ENCODE results near the gene AP4S1.

AP4S1 gene

DNA sequence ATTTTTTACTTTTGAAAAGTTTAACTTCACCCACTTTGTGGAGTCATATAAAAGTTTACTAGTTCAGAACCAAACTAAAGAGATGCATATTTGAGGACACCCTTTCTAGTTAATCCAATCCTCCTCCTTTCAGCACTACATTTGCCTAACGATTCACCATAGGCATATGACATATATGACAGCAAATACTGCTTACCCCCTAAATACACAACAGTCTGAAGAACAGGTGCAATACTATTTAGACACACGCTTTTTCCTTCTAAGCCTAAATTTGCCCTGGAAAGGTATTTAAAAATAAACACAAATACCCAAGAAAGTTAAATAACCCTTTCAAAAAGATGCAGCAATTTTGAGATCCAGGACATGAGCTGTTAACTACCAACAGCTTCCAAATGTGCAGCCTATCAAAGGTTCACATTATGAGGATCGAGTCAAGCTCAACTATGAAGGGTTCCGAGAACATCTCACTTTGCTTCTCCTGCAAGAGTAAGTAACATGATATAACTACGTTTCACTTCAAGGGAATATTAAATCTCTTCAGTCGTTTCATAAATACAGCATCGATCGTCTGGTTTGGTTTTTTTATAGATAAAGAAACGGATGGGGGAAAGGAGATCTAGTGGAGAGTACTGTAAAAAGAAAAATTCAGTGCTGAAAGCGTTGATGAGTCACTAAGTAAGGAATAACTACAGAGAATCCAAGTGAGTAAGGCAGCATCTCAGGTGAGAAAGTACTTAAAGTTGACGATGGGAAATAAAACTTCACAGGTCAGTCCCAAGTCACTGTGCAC, 677 bp upstream of the AP4S1 start:
- H3K4me3 ChIP-seq (ENCODE audit: low read depth in 1 of 2, low read length in 2 of 2) = peak overlapping the region; percentile 95 to 96
- H3K9ac ChIP-seq (ENCODE audit: low read depth in 1 of 2, low read length in 2 of 2) = peak overlapping the region; percentile 92 to 97
- no peaks in the 10 kb centered on the region for H3K27me3 ChIP-seq (ENCODE audit: control insufficient read depth in 1 of 2, insufficient read depth in 2 of 2, low read length in 2 of 2)
- peaks cover 10 to 17% of the 10 kb centered on the region in 2 donors for H3K4me1 ChIP-seq (ENCODE audit: control insufficient read depth in 1 of 2, insufficient read depth in 2 of 2, low read length in 2 of 2)
- H3K36me3 ChIP-seq (ENCODE audit: control insufficient read depth in 1 of 2, insufficient read depth in 2 of 2, low read length in 2 of 2) = peaks cover 0 to 7% of the 10 kb centered on the region in 2 donors
- H3K9me3 ChIP-seq (ENCODE audit: control insufficient read depth in 1 of 2, low read length in 2 of 2) = no peaks in the 10 kb centered on the region
- H3K27ac ChIP-seq (ENCODE audit: low read depth, low read length) = peak overlapping the region; percentile 96

DNA sequence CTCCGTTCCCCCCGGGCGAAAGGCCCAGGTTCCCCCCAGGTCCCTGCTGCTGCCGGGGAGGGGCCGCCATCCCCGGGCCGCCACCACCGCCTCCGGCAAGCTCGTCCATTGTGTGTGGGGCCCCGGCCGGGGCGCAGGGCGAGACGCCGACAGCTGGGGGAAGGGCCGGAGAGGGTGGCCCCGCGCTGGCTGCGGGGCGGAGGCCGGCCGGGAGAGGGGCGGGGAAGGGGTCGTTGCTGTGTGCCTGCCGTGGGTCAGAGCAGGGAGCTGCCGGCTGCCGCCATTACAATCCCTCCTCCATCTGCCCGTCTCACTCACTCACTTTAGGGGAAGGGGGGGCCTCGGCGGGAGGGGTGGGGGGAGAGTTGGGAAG, 614 bp downstream of the AP4S1 start, which contains the start of gene STRN3:
TSS of gene STRN3 (minus strand) at position 303 of the 373 bp plus-strand sequence. CDS start at position 109, 194 bp downstream.
- H3K4me1 ChIP-seq (ENCODE audit: control insufficient read depth in 1 of 2, insufficient read depth in 2 of 2, low read length in 2 of 2) = peaks cover 10 to 17% of the 10 kb centered on the region in 2 donors
- H3K9me3 ChIP-seq (ENCODE audit: control insufficient read depth in 1 of 2, low read length in 2 of 2) = no peaks in the 10 kb centered on the region
- no peaks in the 10 kb centered on the region for H3K27me3 ChIP-seq (ENCODE audit: control insufficient read depth in 1 of 2, insufficient read depth in 2 of 2, low read length in 2 of 2)
- peak within 1 kb of the TSS; percentile 96 for H3K27ac ChIP-seq (ENCODE audit: low read depth, low read length)
- H3K9ac ChIP-seq (ENCODE audit: low read depth in 1 of 2, low read length in 2 of 2) = peak within 1 kb of the TSS; percentile 95 to 97
- H3K4me3 ChIP-seq (ENCODE audit: low read depth in 1 of 2, low read length in 2 of 2) = peak within 1 kb of the TSS; percentile 95 to 96
- no peaks in the 10 kb centered on the region for H3K36me3 ChIP-seq (ENCODE audit: control insufficient read depth in 1 of 2, insufficient read depth in 2 of 2, low read length in 2 of 2)

DNA sequence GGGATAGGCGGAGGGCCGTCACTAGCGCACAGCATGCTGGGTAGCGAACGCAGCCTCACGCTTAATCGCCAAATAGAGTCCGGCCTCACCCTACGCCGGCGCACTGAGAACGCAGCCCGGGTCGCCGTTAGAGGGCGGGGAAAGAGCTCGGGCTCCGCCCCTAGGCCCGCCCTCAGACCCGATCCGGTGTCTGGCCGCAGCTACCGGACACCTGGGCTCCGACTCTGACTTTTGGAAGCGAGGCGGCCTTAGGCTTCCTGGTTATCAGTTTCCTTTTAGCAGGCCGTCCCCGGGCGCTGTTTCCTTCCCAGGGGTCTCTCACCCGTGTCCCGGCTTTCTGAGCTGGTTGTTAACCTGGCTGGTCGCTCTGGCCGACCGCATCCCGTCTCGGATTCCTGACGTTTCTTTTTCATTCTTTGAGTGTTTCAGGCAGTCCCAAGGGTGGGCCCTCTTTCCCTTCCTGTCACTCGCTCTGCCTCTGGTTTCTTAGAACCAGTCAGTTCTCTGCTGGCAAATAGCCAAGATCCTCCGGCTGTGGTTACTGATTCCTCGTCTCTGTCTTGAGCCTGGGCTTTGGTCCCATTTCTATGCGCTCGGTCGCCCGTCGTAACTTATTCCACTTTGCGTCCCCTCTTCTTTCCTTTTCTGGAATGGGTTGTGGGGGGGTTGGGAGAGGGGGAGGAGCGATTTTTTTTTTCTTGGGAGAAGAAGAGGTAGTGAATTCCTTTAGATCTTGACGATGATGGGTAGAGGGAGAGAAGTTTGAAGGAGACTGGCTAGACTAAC, 1.2 kb downstream of the AP4S1 start:
- H3K4me1 ChIP-seq (ENCODE audit: control insufficient read depth in 1 of 2, insufficient read depth in 2 of 2, low read length in 2 of 2) = peaks cover 10 to 17% of the 10 kb centered on the region in 2 donors
- H3K36me3 ChIP-seq (ENCODE audit: control insufficient read depth in 1 of 2, insufficient read depth in 2 of 2, low read length in 2 of 2) = no peaks in the 10 kb centered on the region
- peak overlapping the region; percentile 95 to 96 for H3K4me3 ChIP-seq (ENCODE audit: low read depth in 1 of 2, low read length in 2 of 2)
- peak overlapping the region; percentile 95 to 97 for H3K9ac ChIP-seq (ENCODE audit: low read depth in 1 of 2, low read length in 2 of 2)
- H3K9me3 ChIP-seq (ENCODE audit: control insufficient read depth in 1 of 2, low read length in 2 of 2) = no peaks in the 10 kb centered on the region
- H3K27ac ChIP-seq (ENCODE audit: low read depth, low read length) = peak overlapping the region; percentile 96
- H3K27me3 ChIP-seq (ENCODE audit: control insufficient read depth in 1 of 2, insufficient read depth in 2 of 2, low read length in 2 of 2) = no peaks in the 10 kb centered on the region

DNA sequence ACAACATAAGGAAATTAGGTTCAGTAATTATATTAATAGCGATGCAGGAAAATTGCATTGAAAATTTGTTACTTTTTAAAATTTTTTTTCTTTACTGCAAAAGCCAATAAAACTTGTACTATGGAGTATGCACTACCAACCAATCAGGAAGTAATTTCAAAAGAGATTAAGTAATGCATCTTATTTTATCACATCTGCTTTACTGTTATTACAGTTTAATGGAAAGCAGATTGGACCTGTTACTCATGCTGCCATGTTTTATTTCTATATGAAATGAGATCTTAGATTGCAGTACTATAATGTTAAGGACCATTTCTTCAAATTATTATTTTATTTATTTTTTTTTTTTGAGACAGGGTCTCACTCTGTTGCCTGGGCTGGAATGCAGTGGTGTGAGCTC, 2.4 kb downstream of the AP4S1 start:
- no peaks in the 10 kb centered on the region for H3K27me3 ChIP-seq (ENCODE audit: control insufficient read depth in 1 of 2, insufficient read depth in 2 of 2, low read length in 2 of 2)
- H3K36me3 ChIP-seq (ENCODE audit: control insufficient read depth in 1 of 2, insufficient read depth in 2 of 2, low read length in 2 of 2) = no peaks in the 10 kb centered on the region
- H3K4me3 ChIP-seq (ENCODE audit: low read depth in 1 of 2, low read length in 2 of 2) = peak overlapping the region; percentile 95 to 96
- H3K27ac ChIP-seq (ENCODE audit: low read depth, low read length) = no peak overlapping the region
- no peaks in the 10 kb centered on the region for H3K9me3 ChIP-seq (ENCODE audit: control insufficient read depth in 1 of 2, low read length in 2 of 2)
- peak overlapping the region in 1 of 2 donors; percentile 88 for H3K9ac ChIP-seq (ENCODE audit: low read depth in 1 of 2, low read length in 2 of 2)
- H3K4me1 ChIP-seq (ENCODE audit: control insufficient read depth in 1 of 2, insufficient read depth in 2 of 2, low read length in 2 of 2) = peaks cover 10 to 17% of the 10 kb centered on the region in 2 donors

DNA sequence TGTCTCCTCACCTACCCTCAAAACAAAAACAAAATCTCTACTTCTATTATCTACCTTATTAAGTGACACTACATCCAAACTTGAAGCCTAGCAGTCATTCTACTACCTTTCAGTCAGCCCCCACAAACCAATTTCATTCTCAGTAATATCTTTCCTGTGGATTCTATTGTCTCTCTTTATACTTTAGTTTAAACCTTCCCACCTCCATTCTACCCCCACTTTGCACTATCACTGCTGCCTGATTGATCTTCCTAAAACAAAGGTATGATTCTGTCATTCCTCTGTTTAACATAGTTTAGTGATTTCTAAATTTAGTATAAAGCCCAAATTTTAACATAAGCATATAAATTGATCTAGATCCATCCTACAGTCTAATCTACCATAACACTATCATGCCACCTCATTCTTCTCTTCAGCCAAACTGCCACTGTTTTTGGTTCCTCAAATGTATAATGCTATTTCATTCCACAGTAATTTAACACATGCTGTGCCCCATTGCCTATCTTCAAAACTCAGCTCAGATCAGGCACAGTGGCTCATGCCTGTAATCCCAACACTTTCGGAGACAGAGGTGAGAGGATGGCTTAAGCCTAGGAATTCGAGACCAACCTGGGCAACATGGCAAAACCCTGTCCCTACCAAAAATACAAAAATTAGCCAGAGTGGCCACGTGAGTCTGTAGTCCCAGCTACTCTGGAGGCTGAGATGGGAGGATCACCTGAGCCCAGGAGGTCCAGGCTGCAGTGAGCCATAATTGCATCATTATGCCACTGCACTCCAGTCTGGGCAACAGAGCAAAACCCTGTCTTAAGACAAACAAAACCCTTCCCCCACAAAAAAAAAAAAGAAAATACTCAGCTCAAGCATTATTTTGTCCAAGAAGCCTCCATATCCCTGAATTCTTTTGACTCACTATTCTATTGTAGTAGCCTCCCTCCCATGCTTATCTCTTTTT, 3.8 kb downstream of the AP4S1 start:
- H3K27ac ChIP-seq (ENCODE audit: low read depth, low read length) = no peak overlapping the region
- H3K9me3 ChIP-seq (ENCODE audit: control insufficient read depth in 1 of 2, low read length in 2 of 2) = no peaks in the 10 kb centered on the region
- H3K36me3 ChIP-seq (ENCODE audit: control insufficient read depth in 1 of 2, insufficient read depth in 2 of 2, low read length in 2 of 2) = no peaks in the 10 kb centered on the region
- peaks cover 8 to 9% of the 10 kb centered on the region in 2 donors for H3K4me1 ChIP-seq (ENCODE audit: control insufficient read depth in 1 of 2, insufficient read depth in 2 of 2, low read length in 2 of 2)
- H3K27me3 ChIP-seq (ENCODE audit: control insufficient read depth in 1 of 2, insufficient read depth in 2 of 2, low read length in 2 of 2) = no peaks in the 10 kb centered on the region
- H3K4me3 ChIP-seq (ENCODE audit: low read depth in 1 of 2, low read length in 2 of 2) = no peak overlapping the region
- H3K9ac ChIP-seq (ENCODE audit: low read depth in 1 of 2, low read length in 2 of 2) = no peak overlapping the region

DNA sequence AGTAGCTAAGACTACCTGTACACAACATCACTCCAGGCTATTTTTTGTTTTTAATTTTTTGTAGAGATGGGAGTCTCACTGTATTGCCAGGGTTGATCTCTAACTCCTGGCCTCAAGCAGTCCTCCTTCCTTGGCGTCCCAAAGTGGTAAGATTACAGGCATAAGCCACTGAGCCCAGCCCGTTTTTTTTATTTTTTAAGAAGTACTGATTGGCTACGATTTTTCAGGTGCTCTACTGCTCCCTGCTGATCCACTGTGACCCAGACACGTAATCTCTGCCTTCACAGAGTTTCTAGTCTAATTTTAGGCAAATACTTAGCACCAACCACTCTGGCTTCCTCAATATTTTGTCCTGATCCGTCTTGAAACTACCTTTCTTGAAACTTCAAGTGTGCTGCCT, 5.0 kb downstream of the AP4S1 start:
- Histone ChIP-seq H3K27ac (ENCODE audit: low read depth, low read length) (no peak overlapping the region), H3K36me3 (ENCODE audit: control insufficient read depth in 1 of 2, insufficient read depth in 2 of 2, low read length in 2 of 2) (no peaks in the 10 kb centered on the region), H3K27me3 (ENCODE audit: control insufficient read depth in 1 of 2, insufficient read depth in 2 of 2, low read length in 2 of 2) (no peaks in the 10 kb centered on the region), H3K4me3 (ENCODE audit: low read depth in 1 of 2, low read length in 2 of 2) (no peak overlapping the region), H3K9me3 (ENCODE audit: control insufficient read depth in 1 of 2, low read length in 2 of 2) (no peaks in the 10 kb centered on the region), H3K4me1 (ENCODE audit: control insufficient read depth in 1 of 2, insufficient read depth in 2 of 2, low read length in 2 of 2) (peaks cover 0 to 4% of the 10 kb centered on the region in 2 donors), H3K9ac (ENCODE audit: low read depth in 1 of 2, low read length in 2 of 2) (no peak overlapping the region)

DNA sequence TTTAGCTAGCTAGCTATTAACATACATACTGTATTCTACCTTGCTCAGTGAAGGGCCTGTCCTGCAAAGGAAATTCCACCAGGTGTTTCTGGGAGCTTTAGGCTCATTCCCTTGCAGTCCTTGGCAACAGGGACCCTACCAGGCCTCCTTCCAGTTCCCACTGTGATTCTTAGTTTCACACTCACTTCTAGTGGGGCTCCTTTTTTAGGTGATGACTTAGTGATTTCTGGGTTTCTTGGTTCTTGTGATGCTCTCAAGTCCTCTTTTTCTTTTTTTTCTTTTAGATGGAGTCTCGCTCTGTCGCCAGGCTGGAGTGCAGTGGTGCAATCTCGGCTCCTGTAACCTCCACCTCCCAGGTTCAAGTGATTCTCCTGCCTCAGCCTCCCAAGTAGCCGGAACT, 11.1 kb downstream of the AP4S1 start:
- Histone ChIP-seq H3K4me3 (ENCODE audit: low read depth in 1 of 2, low read length in 2 of 2) (no peak overlapping the region), H3K4me1 (ENCODE audit: control insufficient read depth in 1 of 2, insufficient read depth in 2 of 2, low read length in 2 of 2) (peaks cover 0 to 4% of the 10 kb centered on the region in 2 donors), H3K9ac (ENCODE audit: low read depth in 1 of 2, low read length in 2 of 2) (no peak overlapping the region), H3K27ac (ENCODE audit: low read depth, low read length) (no peak overlapping the region), H3K9me3 (ENCODE audit: control insufficient read depth in 1 of 2, low read length in 2 of 2) (no peaks in the 10 kb centered on the region), H3K27me3 (ENCODE audit: control insufficient read depth in 1 of 2, insufficient read depth in 2 of 2, low read length in 2 of 2) (no peaks in the 10 kb centered on the region), H3K36me3 (ENCODE audit: control insufficient read depth in 1 of 2, insufficient read depth in 2 of 2, low read length in 2 of 2) (no peaks in the 10 kb centered on the region)

DNA sequence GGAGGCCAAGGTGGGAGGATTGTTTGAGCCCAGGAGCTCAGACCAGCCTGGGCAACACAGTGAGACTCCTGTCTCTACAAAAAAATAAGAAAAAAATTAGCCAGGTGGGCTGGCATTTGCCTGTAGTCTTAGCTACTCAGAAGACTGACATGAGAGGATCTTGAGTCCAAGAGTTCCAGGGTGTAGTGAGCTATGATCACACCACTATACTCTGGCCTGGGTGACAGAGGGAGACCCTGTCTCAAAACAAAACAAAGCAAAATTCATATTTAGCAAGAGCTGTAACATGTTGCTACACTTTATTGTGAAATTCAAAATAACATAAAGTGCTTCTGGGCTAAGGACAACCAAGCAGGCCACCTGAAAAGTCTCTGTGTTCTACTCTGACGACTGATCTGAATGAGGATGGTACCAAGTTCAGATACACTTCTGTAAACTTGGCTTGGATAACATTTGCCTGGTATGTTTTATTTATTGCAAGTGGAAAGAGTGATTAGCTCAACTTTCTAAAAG, 12.3 kb downstream of the AP4S1 start:
- no peaks in the 10 kb centered on the region for H3K27me3 ChIP-seq (ENCODE audit: control insufficient read depth in 1 of 2, insufficient read depth in 2 of 2, low read length in 2 of 2)
- no peak overlapping the region for H3K9ac ChIP-seq (ENCODE audit: low read depth in 1 of 2, low read length in 2 of 2)
- H3K9me3 ChIP-seq (ENCODE audit: control insufficient read depth in 1 of 2, low read length in 2 of 2) = no peaks in the 10 kb centered on the region
- H3K36me3 ChIP-seq (ENCODE audit: control insufficient read depth in 1 of 2, insufficient read depth in 2 of 2, low read length in 2 of 2) = no peaks in the 10 kb centered on the region
- peaks cover 0 to 4% of the 10 kb centered on the region in 2 donors for H3K4me1 ChIP-seq (ENCODE audit: control insufficient read depth in 1 of 2, insufficient read depth in 2 of 2, low read length in 2 of 2)
- H3K27ac ChIP-seq (ENCODE audit: low read depth, low read length) = no peak overlapping the region
- H3K4me3 ChIP-seq (ENCODE audit: low read depth in 1 of 2, low read length in 2 of 2) = no peak overlapping the region

DNA sequence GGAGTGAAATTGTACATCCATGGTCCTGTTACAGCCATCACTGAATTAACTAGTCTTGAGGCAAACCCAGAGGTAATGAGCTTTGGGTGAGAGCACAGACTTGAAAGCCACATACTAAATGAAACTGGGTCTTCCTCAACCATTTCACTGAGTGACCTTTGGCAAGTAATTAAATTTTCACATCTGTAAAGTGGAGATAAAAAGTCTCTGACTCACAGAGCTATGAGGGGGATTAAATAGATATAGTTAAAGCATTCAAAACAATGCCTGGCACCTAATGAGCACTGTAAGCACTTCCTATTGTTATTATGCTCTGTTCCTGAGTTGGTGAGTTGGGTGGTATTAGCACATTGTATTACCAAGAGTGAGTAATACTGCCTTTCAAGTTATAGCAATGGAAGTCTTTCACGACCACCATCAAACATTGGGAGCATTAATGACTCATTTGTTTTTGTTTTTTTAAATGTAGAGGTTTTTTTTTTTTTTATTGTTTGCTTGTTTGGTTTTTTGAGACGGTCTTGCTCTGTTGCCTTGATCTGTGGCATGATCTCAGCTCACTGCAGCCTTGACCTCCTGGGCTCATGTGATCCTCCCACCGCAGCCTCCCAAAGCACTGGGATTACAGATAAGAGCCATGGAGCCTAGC, 13.2 kb downstream of the AP4S1 start:
- Histone ChIP-seq H3K27ac (ENCODE audit: low read depth, low read length) (no peak overlapping the region), H3K9ac (ENCODE audit: low read depth in 1 of 2, low read length in 2 of 2) (no peak overlapping the region)

More for the DNA sequence above, 13.2 kb downstream of the AP4S1 start:
- no peak overlapping the region for H3K4me3 ChIP-seq (ENCODE audit: low read depth in 1 of 2, low read length in 2 of 2)
- H3K36me3 ChIP-seq (ENCODE audit: control insufficient read depth in 1 of 2, insufficient read depth in 2 of 2, low read length in 2 of 2) = no peaks in the 10 kb centered on the region
- no peaks in the 10 kb centered on the region for H3K9me3 ChIP-seq (ENCODE audit: control insufficient read depth in 1 of 2, low read length in 2 of 2)
- H3K27me3 ChIP-seq (ENCODE audit: control insufficient read depth in 1 of 2, insufficient read depth in 2 of 2, low read length in 2 of 2) = no peaks in the 10 kb centered on the region
- H3K4me1 ChIP-seq (ENCODE audit: control insufficient read depth in 1 of 2, insufficient read depth in 2 of 2, low read length in 2 of 2) = peaks cover 0 to under 1% of the 10 kb centered on the region in 2 donors

Data from duodenal mucosa (tissue), 2 donors.